Stimulated activated CD4-positive, alpha-beta T cell treated with anti-CD3 and anti-CD28 coated beads, Interleukin-4, amount 100 ng/mL, for 1 hour (primary cell): ENCODE results near the gene PPP1R15B.

ENCODE experiments used
- DNase-seq: peaks from one replicate; pipeline ENCODE4 v3.0.0-alpha.2; 2020

The PPP1R15B gene

DNA sequence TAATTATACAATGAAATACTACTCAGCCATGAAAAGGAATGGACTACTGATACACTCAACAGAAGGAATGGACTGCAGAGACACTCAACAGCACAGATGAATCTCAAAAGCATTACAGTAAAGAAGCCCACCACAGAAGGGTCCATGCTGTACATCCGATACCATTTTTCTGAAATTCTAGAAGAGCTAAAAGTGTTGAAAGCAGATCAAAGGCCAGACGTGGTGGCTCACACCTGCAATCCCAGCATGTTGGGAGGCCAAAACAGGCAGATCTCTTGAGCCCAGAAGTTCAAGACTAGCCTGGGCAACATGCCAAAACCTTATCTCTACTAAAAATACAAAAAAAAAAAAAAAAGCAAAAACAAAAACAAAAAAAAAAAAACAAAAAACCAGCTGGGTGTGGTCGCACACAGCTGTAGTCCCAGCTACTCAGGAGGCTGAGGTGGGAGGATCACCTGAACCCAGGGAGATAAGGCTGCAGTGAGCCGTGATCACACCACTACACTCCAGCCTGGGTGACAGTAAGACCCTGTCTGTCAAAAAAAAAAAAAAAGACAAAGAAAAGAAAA lies 15.5 kb downstream of the PPP1R15B start:
- no peak for DNase-seq

DNA sequence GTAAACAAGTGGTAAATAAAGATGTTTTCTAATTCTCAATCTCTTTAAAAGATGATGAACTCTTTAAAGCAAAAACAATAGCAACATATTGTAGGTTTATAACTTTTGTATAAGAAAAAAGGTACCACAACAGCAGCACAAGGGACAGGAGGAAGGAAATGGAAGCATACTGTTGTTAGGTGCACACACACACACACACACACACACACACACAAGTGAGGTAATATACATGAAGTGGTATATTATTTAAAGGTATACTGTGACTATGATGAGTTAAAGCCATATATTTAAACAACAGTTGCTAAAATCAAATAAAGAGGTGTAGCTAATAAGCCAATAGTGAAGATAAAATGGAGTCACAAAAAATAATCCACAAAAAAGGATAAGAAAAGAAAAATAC lies 20.0 kb downstream of the PPP1R15B start:
- DNase-seq = no peak

DNA sequence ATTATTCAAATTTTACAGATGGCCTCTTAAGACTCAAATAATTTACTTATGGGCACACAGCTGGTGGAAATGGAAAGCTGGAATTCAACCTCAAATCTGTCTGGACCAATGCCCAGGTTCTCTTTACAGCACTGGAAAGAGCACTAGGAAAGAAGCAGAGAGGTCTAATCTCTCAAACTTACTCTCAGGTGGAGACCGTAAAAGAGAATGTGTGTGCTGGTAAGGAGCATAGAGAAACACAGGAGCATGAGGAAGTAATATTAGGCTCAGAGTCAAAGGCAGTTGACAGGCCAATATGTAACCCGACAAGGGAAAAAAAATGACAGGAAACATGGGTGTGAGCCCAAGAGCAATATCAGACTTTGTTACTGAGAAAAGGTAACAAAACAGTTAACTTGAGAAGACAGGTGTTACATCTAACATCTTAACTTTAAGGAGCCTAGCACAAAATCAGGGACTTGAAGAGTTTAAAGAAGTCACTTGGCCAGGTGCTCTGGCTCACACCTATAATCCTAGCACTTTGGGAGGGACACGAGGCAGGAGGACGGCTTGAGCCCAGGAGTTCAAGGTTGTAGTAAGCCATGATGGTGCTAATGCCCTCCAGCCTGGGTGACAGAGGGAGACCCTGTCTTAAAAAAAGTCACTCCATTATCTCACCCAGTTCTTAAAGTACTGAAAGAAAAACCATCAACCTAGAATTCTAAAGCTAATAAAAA lies 20.7 kb downstream of the PPP1R15B start:
- no peak for DNase-seq

DNA sequence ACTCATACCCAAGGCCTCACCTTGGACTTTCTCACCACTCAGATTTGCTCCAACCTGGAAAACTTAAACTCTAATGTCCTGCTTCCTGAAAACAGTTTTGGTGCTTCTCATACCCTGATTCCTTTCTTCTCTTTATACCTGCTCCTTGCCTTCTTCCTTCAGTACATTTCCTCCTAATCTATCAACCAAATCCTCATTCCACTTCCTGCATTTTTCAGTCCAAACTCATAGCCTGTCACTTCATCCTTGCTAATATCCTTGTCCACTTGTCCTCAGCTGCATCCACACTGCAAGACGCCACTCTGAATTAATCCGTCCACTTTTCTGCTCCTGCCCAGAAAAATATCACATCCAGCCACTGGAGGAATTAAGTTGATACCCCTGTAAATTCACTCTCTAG lies 25.9 kb downstream of the PPP1R15B start:
- DNase-seq = no peak

DNA sequence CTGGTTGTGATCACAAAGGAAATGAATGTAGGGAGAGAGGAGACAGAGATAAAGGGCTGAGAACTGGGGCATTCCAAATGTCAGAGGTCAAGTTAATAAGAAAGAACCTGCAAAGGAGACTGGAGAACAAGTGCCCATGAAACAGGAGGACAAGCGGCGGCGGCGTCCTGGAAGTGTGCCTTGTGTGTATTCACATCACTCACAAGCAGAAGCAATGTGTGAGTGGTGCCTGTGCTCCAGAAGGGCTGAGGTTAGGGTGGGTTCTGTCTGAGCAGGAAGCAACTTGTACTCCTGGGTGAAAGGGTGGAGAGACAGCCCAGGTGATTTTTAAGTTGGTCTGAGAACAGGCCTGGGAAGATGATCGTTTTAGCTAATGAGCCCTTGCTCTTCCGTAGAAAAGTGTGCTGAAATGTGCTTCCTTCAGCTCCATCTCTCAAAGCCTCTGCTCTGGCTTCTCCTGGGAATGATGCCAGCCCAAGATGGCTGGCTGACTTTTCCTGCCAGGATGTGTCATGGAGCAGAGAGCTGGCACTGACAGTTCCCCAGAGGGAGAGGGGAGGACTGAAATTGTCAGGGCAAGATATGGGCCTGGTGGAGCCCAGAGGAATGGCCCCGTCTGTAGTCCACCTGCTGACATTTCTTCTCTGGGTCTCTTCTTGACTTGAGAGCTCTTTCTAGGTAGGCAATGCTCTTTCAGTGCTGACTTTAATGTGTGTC lies 26.8 kb downstream of the PPP1R15B start:
- DNase-seq = no peak

DNA sequence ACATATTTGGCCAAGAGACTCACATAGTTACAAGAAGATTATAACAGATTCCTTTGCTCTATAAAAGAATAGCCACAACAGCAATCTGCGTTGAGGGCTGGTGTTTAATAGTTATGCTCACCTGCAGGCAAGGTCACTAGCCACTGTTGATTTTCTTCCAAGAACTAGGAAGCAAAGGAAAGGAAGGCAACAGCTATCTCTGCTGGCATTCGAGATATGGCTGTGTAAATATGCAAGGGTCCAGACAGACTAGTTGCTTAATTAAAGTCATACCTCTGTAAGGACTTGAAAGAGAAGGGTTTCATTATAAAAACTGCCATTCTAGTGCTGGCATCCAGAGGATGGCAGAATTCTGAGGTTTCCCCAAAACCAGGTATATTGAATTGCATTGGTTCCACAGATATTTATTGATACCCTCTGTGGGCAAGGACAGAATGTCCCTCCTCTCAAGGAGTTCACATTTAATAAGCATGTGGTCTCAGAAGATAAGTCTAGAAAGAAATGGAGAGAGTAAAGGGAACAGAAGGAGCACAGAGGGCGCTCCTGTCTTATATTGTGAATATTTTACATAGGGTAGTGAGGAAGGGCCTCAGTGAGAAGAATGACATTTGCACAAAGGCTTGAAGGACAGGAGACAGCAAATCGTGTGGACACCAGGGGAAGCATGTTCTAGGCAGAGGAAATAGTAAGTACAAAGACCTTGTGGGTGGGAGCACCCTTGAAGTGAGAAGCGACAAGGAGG lies 28.3 kb downstream of the PPP1R15B start:
- no peak for DNase-seq

DNA sequence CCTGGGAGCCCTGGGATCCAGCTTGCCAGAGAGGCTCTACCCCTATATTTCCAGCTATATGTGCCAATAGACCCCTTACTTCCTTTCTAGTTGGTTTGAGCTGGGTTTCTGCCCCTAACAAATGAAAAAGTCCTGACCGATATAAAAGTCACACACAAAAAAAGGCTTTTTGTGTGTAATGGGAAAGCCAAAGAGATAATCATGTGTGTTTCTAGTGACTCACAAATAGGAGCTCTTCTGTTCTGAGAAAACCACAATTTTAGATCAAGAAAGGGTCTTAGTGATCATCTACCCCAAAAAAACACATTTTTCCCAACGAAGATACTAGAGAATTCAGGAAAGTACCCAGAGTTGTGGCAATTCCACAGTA lies 28.9 kb downstream of the PPP1R15B start:
- no peak for DNase-seq

DNA sequence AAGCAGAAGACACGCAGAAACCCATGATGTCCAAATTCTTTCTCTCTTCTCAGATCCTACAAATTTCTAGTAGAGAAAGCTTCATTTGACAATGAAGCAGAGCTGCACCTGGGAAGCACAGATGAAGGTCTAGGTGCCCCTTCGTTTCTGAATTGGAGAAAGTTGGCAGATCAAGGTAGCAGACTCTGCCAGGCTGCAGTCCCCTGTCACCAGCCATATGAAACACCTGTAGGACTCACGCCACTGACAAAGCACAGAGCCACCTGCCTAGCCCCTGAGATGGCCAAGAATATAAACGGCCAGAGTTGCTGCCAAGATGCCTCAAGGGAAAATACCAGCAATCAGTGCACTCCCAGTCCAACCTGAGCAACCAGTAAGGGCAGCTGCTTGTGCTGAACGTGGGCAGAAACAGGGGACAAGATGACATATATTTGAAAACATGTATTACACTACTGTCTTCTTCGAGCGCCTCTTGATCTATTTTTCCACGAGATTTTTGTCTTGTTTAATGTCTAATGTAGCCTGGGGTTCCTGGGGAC lies 31.3 kb downstream of the PPP1R15B start:
- DNase-seq = no peak

DNA sequence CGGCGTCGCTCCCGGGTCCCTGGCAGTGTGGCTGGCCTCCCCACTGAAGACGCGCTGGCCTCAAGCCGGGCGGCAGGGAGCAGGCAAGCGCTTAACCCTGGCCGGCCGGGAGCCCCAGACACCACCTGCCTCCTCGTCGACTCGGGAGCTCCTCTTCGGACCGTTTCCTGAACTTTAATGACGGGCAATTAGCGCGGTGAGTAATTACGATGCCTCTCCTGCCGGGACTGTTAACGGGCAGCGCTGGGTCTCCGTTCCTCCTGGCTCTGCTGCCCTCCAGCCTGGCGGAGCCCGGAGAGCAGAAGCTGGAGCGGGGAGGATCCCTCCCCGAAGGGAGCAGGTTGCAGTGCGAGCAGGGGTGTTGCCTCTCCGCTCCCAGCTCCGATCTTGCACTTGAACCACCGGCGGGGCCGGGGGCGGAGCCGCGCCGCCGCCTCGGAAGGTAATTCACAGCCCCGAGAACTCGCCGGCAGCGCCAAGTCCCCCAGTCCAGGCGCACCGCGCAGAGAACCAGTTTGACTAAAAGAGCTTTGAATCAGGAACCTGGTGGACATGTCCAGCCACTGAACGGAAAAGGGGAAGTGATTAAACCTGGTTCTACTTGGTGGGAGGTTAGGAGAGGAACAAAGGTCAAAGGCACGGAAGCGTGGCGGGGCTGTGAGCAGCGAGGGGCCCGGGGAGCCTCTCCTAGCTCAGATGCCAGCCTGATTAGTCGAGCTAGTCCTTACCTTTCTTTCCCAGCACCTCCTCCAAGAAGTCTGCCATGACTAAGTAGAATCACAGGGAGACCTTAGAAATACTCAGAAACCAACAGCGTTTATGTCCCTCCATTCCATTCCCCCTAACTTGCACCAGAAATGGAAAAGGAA lies 33.6 kb downstream of the PPP1R15B start:
- peak; percentile 56 for DNase-seq

DNA sequence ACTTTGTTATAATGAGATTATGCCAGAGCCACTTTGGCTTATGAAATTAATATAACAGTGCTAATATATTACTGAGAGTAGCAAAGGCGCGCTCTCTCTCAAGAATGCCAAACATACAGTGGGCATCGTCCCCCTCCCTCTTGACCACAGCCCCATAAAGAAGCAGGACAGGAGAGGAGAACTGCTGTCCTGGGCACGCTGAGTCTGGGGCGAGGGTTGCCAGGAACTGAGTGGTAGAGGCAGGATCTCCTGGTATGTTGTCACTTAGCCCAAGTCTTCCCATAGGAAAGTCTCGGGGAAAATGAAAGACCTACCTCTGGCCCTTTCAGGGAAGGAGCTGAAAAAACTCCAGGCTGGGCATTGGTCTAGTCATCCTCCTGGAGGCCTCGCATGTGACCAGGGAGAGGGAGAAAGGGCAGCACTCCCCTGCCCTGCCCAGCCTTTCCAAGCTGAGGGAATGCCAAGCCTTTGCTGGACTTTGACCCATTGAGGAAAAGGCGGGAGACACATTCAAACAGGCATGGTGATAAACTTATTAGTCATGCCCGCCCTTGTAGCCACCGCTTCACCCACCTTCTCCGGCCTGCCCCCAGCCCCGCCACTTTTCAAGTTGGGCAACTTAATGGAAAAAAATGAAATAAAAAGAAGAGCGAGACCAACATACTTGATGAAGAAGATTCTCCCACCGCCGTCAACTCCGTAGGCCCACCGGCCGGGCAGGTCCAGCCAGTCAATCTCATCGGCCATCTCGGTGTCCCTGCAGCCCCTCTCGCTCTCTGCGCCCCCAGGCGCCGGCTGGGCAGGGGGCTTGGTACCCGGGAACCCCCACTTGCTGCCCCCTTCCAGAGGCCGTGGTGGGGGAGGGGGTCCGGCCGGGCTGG lies 34.5 kb downstream of the PPP1R15B start:
- no peak for DNase-seq

DNA sequence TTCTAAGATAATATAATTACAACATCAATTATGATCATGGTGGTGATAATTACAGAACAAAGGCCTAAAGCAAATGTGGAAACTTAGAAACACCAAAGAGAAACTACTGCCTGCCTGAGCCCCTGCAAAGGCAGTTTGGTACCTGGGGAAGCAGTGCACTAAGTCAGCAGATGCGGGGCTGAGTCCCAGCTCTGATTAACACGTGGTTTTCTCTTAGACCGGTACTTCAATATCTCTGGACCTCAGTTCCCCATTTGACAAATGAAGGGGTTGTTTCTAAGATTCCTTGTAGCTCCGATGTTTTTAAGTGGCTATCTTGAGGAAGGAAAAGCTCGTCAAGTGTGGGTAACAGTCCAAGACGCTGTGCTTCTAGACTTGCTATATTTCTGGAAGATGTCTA lies 35.2 kb downstream of the PPP1R15B start:
- no peak for DNase-seq

DNA sequence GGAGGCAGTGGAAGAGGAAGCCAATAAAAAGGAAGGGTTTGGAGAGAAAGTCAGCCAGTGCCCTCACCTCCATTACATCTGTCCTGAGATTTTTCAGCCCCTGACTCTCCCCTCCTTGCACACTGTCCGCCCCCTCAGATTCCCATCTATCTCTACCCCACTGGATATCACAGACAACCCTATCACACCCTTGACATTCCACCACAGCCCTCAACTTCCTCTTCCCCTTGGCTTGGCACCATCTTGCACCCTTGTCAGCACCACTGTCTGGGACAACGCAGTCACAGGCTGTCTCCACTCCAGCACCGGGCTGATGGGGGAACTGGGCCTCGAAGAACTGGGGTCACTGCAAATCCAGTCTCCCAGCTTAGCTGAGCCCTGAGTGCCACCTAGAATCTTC lies 37.7 kb downstream of the PPP1R15B start:
- DNase-seq = no peak

DNA sequence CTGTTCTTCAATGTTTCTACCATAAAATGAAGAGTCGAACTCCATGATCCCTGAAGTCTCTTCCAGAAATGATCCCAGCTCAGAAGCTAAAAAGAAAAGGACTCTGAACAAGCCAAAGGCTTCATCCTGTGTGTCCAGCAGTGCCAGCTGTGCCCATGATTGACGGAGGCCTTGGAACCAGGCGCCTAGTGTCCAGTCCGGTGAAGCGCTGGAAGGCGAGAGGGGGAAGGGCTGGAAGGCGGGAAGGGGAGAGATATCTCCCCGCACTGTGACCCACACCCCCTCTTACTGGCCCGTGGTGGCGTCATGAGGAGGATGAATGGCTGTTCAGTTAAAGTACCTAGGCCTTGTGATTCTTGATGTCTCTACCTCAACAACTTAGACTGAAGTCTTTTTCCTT lies 41.4 kb downstream of the PPP1R15B start:
- no peak for DNase-seq

DNA sequence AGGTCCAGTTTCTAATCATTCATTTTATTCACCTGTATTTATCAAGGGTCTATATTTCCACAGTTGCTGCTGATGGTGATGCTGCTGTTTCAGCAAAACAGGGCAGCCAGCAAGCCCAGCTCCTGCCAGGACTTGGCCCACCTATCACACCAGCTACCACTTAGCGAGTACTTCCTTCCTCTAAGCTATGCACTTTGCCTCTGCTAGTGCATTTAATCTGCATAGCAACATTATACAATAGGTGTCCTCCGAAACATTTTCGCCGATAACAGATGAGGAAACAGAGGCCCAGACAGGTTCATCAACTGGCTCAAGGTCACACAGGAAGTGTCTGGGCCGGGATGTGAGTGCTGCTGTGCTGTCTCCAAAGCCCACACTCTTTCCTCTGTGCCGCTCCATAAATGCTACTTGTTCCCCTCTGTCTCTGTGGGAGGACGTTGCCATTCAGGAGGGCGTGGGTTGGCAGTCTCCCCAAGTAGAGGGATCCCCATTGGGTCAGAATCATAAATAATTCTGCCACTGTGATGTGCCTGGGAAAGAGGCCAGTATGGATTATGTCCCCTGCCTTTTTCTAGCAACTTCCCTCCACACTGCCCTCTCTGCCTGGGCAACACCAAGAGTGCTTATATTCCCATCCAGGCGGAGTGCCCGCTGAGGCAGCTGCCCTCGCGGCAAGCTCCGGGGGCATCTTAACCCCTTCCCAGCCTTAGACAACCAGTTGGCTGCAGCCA lies 42.5 kb downstream of the PPP1R15B start:
- DNase-seq = no peak

DNA sequence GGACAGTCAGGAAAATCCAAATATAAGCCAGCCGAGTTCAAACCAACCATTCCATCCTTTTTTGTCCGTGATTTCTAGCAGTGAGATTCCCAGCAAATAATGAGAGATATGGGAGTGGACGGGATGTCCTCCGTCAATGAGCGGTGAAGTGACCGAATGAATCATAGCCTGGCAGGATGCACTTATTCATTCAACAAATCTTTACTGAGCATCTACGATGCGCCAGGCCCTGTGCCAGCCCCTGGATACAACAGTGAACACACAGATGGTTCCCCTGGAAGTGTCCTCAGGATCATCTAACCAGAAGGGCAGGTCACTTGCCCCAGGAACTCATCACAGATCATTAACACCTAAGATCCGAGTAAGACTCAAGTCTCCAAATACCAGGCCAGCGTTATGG lies 43.7 kb downstream of the PPP1R15B start:
- DNase-seq = no peak

DNA sequence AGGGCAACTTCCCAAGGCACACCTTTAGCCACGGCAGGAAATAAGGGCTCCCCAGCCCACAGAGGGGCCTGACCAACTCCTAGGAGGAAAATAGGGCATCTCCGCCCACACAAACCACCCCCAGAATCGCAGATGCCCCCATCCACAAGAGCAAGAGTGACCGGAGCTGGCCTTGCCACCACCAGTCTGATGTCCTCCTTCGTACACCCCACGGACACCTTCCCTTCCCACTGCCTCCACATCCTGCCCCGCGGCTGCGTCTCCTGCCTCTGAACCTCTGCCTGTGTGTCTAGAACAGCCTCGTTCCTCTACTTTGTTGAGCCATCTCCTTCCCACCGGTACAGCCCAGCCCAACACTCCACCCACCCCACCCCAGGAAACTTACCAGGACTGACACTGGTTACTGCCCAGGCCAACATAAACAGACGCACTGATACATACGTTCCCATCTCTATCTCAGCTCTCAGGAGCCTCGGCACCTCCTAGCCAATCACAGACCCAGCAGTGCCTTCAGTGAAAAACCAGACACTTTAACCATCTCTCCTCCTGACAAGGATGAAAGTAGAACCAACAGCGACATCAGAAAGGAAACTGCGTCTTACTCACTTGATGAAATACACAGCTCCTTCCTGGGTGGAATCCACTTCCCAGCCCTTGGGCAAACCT lies 44.3 kb downstream of the PPP1R15B start:
- DNase-seq = no peak

DNA sequence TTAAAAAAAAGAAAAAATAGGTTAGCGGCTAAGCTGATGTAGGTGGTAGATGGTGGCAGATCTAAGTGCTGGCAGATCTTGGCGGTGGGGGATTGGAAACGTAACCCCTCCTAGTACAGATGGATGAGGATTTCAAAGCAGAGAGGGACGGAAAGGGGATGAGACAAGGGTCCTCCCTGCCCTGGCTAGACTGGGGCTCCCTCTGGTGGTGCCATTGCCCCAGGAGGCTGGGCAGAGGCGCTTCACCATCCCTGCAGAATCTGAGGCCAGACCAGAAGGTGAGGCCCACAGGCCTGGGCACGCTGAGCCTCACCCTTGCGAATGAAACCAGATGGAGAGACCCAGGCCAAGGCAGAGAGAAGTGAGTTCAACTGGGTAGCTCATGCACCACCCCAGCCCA lies 44.9 kb downstream of the PPP1R15B start:
- DNase-seq = no peak

DNA sequence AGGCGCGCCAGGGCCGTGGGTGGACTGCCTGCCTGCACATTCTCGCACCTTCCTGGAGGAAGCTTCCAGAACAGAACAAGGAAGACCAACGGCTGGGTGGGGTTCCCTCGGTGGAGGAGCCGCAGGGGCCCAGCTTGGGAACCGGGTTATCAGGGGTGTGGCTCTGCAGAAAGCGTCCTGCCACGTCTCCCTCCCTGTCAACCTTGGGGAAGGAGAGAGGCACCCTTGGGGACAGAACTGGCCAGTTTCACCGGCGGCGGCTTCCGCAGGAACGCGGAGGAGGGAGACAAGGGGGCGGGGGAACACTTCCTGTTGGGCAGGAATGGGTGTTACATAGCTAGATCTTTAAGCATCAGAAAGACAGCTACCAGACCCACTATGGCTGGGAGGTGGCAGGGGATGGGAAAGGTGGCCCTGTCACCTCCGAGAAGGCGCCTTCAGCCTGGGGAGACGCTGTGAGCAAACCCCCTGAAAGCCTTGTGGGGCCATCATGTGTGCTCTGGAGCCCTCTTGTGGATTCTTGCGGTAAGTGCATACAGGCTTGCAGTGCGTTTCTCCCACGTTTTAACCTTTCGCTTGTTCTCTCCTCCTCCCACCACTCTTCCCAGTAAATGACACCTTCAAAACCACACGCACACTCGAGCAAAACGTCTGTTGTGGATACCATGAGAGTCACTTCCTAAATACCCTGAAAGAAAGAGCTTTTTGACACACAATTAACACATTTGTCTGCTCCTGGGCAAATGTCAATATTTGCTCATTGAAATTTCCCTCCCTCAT lies 48.1 kb downstream of the PPP1R15B start:
- peak; percentile 67 for DNase-seq

DNA sequence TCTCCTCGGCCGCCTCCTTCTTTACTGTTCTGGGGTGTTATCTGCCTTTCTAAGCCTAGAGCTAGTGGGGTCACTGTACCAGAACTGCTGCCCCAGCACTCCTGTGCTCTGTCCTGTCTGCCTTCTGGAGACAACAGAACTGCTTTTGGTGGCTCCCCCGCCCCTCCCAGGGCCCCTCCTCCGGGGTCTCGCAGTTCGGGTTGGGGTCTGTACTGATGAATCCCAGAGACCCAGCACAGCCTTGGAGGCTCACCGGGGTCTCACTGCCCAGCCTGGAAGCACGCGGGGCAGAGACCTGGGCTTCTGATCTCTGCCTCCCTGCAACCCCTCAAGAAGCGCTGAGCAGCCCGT lies 48.7 kb downstream of the PPP1R15B start:
- DNase-seq = no peak
